Hematopoietic multipotent progenitor cell treated with erythropoietin and hydrocortisone succinate and interleukin-3 and kit ligand, for 15 days (in vitro differentiated cells): Measurements from ENCODE around the gene PBX3.

Experiments
- DNase-seq: peaks from one replicate; pipeline ENCODE4 v3.0.0-alpha.2; 2015; ENCODE audit warnings: low spot score

PBX3 gene

GRCh38 chr9:125878164-125878631, 131.0 kb downstream of the PBX3 start:
- no peak for DNase-seq

GRCh38 chr9:125881042-125881441, 133.9 kb downstream of the PBX3 start:
- no peak for DNase-seq

- no peak for DNase-seq
Observed at GRCh38 chr9:125883565-125884217, 136.5 kb downstream of the PBX3 start.

- no peak for DNase-seq
Observed at GRCh38 chr9:125884218-125884595, 137.0 kb downstream of the PBX3 start.

- no peak for DNase-seq
Observed at GRCh38 chr9:125885405-125886034, 138.3 kb downstream of the PBX3 start.

- DNase-seq = no peak
Observed at GRCh38 chr9:125886365-125886764, 139.2 kb downstream of the PBX3 start.

GRCh38 chr9:125887172-125887571, 140.0 kb downstream of the PBX3 start:
- no peak for DNase-seq

GRCh38 chr9:125888211-125888610, 141.0 kb downstream of the PBX3 start:
- DNase-seq = no peak

- peak; percentile 15 for DNase-seq
Observed at GRCh38 chr9:125889112-125889475, 141.9 kb downstream of the PBX3 start.

- peak; percentile 34 for DNase-seq
Observed at GRCh38 chr9:125889476-125890419, 142.6 kb downstream of the PBX3 start.

- no peak for DNase-seq
Observed at GRCh38 chr9:125890826-125891225, 143.7 kb downstream of the PBX3 start.

- no peak for DNase-seq
Observed at GRCh38 chr9:125893277-125893676, 146.1 kb downstream of the PBX3 start.

GRCh38 chr9:125894566-125894965, 147.4 kb downstream of the PBX3 start:
- DNase-seq = no peak

GRCh38 chr9:125896404-125896803, 149.2 kb downstream of the PBX3 start:
- no peak for DNase-seq

GRCh38 chr9:125896964-125897363, 149.8 kb downstream of the PBX3 start:
- no peak for DNase-seq

- DNase-seq = no peak
Observed at GRCh38 chr9:125897481-125897880, 150.3 kb downstream of the PBX3 start.

GRCh38 chr9:125902214-125902613, 155.0 kb downstream of the PBX3 start:
- DNase-seq = no peak

GRCh38 chr9:125902831-125903512, 155.8 kb downstream of the PBX3 start:
- no peak for DNase-seq

- no peak for DNase-seq
Observed at GRCh38 chr9:125904155-125904851, 157.1 kb downstream of the PBX3 start.

- DNase-seq = no peak
Observed at GRCh38 chr9:125906144-125906543, 159.0 kb downstream of the PBX3 start.

GRCh38 chr9:125906893-125907292, 159.7 kb downstream of the PBX3 start:
- no peak for DNase-seq

- no peak for DNase-seq
Observed at GRCh38 chr9:125908136-125908535, 161.0 kb downstream of the PBX3 start.
